H1 (cell line): Measurements from ENCODE around the gene TDRD9. TPM values are rescaled to one million over a fixed set of nuclear protein-coding genes. Genes with fewer than 3 reads are reported as not detected.

Experiments used
- CTCF ChIA-PET: fragments of 300-600 bp; sonication (Branson Sonifier 250); formaldehyde crosslinking; loops from one replicate; lab custom pipeline; 2021; ENCODE audit not compliant: partially characterized antibody; lab: Charles Lee
- POLR2A ChIA-PET: fragments of 300-600 bp; sonication (Branson Sonifier 250); formaldehyde crosslinking; loops from one replicate; lab custom pipeline; 2021; ENCODE audit warnings: inconsistent platforms; ENCODE audit not compliant: partially characterized antibody; lab: Charles Lee
- DNase-seq, 2 experiments: peaks; one replicate each; pipeline versions ENCODE4 v3.0.0 to v3.0.0-alpha.2; 2010 to 2022; ENCODE audit warnings: low spot score in 2 of 2, low read depth in 1 of 2, mixed read lengths in 1 of 2
- FAIRE-seq: peaks from 2 replicates; lab custom pipeline; 2011; peaks lifted over from hg19 to GRCh38; lab: Jason Lieb, UNC
- H2AFZ ChIP-seq: 2 replicates; pipeline ENCODE4 v1.8.1; 2012; ENCODE audit warnings: low read length, inconsistent platforms
- H2AK5ac ChIP-seq: 2 replicates; pipeline ENCODE4 v1.6.1; 2013; ENCODE audit warnings: low read depth, low read length
- H2BK120ac ChIP-seq: replicated peaks from 2 replicates; pipeline ENCODE3; 2013; ENCODE audit warnings: low read depth, low read length, inconsistent platforms
- H2BK12ac ChIP-seq: 2 replicates; pipeline ENCODE4 v1.6.1; 2013; ENCODE audit warnings: low read depth, low read length
- H2BK15ac ChIP-seq: 2 replicates; pipeline ENCODE4 v1.6.1; 2013; ENCODE audit warnings: low read length
- H2BK20ac ChIP-seq: 2 replicates; pipeline ENCODE4 v1.6.1; 2013; ENCODE audit warnings: low read length
- H2BK5ac ChIP-seq: 2 replicates; pipeline ENCODE4 v1.6.1; 2013; ENCODE audit warnings: low read depth, low read length
- H3K14ac ChIP-seq: 2 replicates; pipeline ENCODE4 v1.6.1; 2013; ENCODE audit warnings: inconsistent platforms; ENCODE audit not compliant: insufficient read length
- H3K18ac ChIP-seq: 2 replicates; pipeline ENCODE4 v1.6.1; 2013; ENCODE audit warnings: low read length; ENCODE audit errors: extremely low read depth
- H3K23ac ChIP-seq: 2 replicates; pipeline ENCODE4 v1.6.1; 2013; ENCODE audit warnings: inconsistent platforms; ENCODE audit not compliant: insufficient read length
- H3K23me2 ChIP-seq: 2 replicates; pipeline ENCODE4 v1.6.1; 2013; ENCODE audit warnings: low read depth, low read length
- H3K27ac ChIP-seq: 2 replicates; pipeline ENCODE4 v1.6.1; 2011; ENCODE audit warnings: low read depth, low read length, inconsistent platforms
- H3K27me3 ChIP-seq, 4 experiments: replicated peaks in 1 of 4; 1 replicate in 1 of 4; 2 replicates in 3 of 4; pipeline versions ENCODE4 v1.6.1 to v1.8.1; 2011 to 2013; ENCODE audit warnings: low read length in 3 of 4, mild to moderate bottlenecking in 3 of 4, inconsistent platforms in 2 of 4, mixed read lengths in 2 of 4, moderate library complexity in 1 of 4; ENCODE audit not compliant: control insufficient read depth in 3 of 4, insufficient read depth in 3 of 4; ENCODE audit errors: extremely low read depth in 1 of 4
- H3K36me3 ChIP-seq, 4 experiments: 2 replicates each; pipeline versions ENCODE4 v1.6.1 to v1.8.1; 2011 to 2013; ENCODE audit warnings: mild to moderate bottlenecking in 4 of 4, low read length in 3 of 4, moderate library complexity in 2 of 4, control low read depth in 1 of 4, inconsistent platforms in 1 of 4; ENCODE audit not compliant: insufficient read depth in 4 of 4, control insufficient read depth in 2 of 4
- H3K4ac ChIP-seq: replicated peaks from 2 replicates; pipeline ENCODE3; 2013; ENCODE audit warnings: low read length, low read depth, mixed read lengths, inconsistent platforms; ENCODE audit not compliant: insufficient read length
- H3K4me1 ChIP-seq, 4 experiments: replicated peaks in 1 of 4; 1 replicate in 1 of 4; 2 replicates in 3 of 4; pipeline versions ENCODE4 v1.6.1 to v1.8.1; 2011 to 2013; ENCODE audit warnings: low read length in 3 of 4, inconsistent platforms in 2 of 4, mixed read lengths in 1 of 4; ENCODE audit not compliant: insufficient read depth in 4 of 4, control insufficient read depth in 3 of 4
- H3K4me2 ChIP-seq, 2 experiments: 2 replicates each; pipeline versions ENCODE4 v1.6.1 to v1.8.1; 2011 to 2013; ENCODE audit warnings: low read depth in 2 of 2, low read length in 2 of 2, control low read depth in 1 of 2, inconsistent platforms in 1 of 2, mild to moderate bottlenecking in 1 of 2; ENCODE audit not compliant: insufficient read depth in 1 of 2
- H3K4me3 ChIP-seq, 4 experiments: fragments of 200-600, 300-600 bp in 1 of 4; sonication (generic), shearing (Covaris generic), sonication (Bioruptor Twin) in 1 of 4; 2 replicates each; pipeline versions ENCODE4 v1.5.1 to v1.8.1; 2011 to 2016; ENCODE audit warnings: low read length in 4 of 4, low read depth in 3 of 4, control low read depth in 2 of 4, inconsistent platforms in 2 of 4, mild to moderate bottlenecking in 2 of 4, mixed read lengths in 1 of 4, moderate library complexity in 1 of 4; ENCODE audit not compliant: insufficient read depth in 2 of 4; ENCODE audit errors: extremely low read depth in 1 of 4
- H3K56ac ChIP-seq: replicated peaks from 2 replicates; pipeline ENCODE3; 2013; ENCODE audit warnings: low read depth, mild to moderate bottlenecking, mixed read lengths, low read length, inconsistent platforms; ENCODE audit not compliant: insufficient read length
- H3K79me1 ChIP-seq: 2 replicates; pipeline ENCODE4 v1.6.1; 2013; ENCODE audit warnings: low read depth, low read length, control low read depth
- H3K79me2 ChIP-seq, 2 experiments: 2 replicates each; pipeline versions ENCODE4 v1.6.1 to v1.8.1; 2012 to 2013; ENCODE audit warnings: low read length in 2 of 2, mild to moderate bottlenecking in 2 of 2, inconsistent platforms in 1 of 2; ENCODE audit not compliant: insufficient read depth in 2 of 2, control insufficient read depth in 1 of 2
- H3K9ac ChIP-seq, 4 experiments: replicated peaks in 1 of 4; 1 replicate in 1 of 4; 2 replicates in 3 of 4; pipeline versions ENCODE4 v1.6.1 to v1.8.1; 2011 to 2013; ENCODE audit warnings: low read depth in 3 of 4, low read length in 3 of 4, control low read depth in 2 of 4, mild to moderate bottlenecking in 2 of 4, moderate library complexity in 2 of 4, inconsistent platforms in 1 of 4; ENCODE audit errors: extremely low read depth in 1 of 4
- H3K9me3 ChIP-seq, 2 experiments: 2 replicates each; pipeline versions ENCODE4 v1.6.1 to v1.8.1; 2012 to 2013; ENCODE audit warnings: mild to moderate bottlenecking in 2 of 2, moderate library complexity in 2 of 2, control low read depth in 1 of 2, inconsistent platforms in 1 of 2, low read depth in 1 of 2, low read length in 1 of 2, mixed read lengths in 1 of 2; ENCODE audit not compliant: insufficient read depth in 2 of 2
- H4K20me1 ChIP-seq, 2 experiments: replicated peaks in 1 of 2; 2 replicates each; pipeline versions ENCODE3 to v1.8.1; 2011 to 2013; ENCODE audit warnings: inconsistent platforms in 2 of 2, low read length in 2 of 2, mild to moderate bottlenecking in 1 of 2; ENCODE audit not compliant: insufficient read depth in 2 of 2, control insufficient read depth in 1 of 2
- H4K5ac ChIP-seq: 2 replicates; pipeline ENCODE4 v1.6.1; 2013; ENCODE audit warnings: low read length, low read depth, mixed read lengths, inconsistent platforms; ENCODE audit not compliant: insufficient read length
- H4K8ac ChIP-seq: 2 replicates; pipeline ENCODE4 v1.8.0; 2013; ENCODE audit warnings: mild to moderate bottlenecking, moderate library complexity, low read length, inconsistent platforms; ENCODE audit not compliant: insufficient read depth; ENCODE audit errors: extremely low read depth
- H4K91ac ChIP-seq: replicated peaks from 2 replicates; pipeline ENCODE3; 2013; ENCODE audit warnings: low read length, mixed read lengths, inconsistent platforms; ENCODE audit not compliant: insufficient read length
- BRCA1 ChIP-seq: IDR thresholded peaks from 2 replicates; pipeline ENCODE4 v1.6.1; 2012; ENCODE audit warnings: low read depth, low read length, improper control_type of control experiment
- EZH2 ChIP-seq: fragments of 200-600 bp; sonication (generic); IDR thresholded peaks from 2 replicates; pipeline ENCODE4 v1.7.1; 2012; ENCODE audit warnings: low read depth, mild to moderate bottlenecking, moderate library complexity, low read length, inconsistent platforms; ENCODE audit not compliant: severe bottlenecking
- HDAC2 ChIP-seq, 2 experiments: fragments of 300-600 bp in 1 of 2; sonication (generic) in 1 of 2; IDR thresholded peaks; 2 replicates each; pipeline ENCODE4 v1.6.1; 2011 to 2012; ENCODE audit warnings: low read depth in 2 of 2, low read length in 2 of 2, mild to moderate bottlenecking in 2 of 2, moderate library complexity in 2 of 2, borderline replicate concordance in 1 of 2, inconsistent platforms in 1 of 2
- KDM5A ChIP-seq: fragments of 200-600 bp; IDR thresholded peaks from 2 replicates; pipeline ENCODE4 v1.7.1; 2012; ENCODE audit warnings: mild to moderate bottlenecking, low read length, inconsistent platforms, mixed read lengths
- RAD21 ChIP-seq, 2 experiments: IDR thresholded peaks in 1 of 2; conservative IDR thresholded peaks in 1 of 2; 2 replicates each; pipeline ENCODE4 v1.6.1; 2011; ENCODE audit warnings: low read depth in 2 of 2, low read length in 2 of 2, improper control_type of control experiment in 1 of 2, inconsistent platforms in 1 of 2, mild to moderate bottlenecking in 1 of 2, moderate library complexity in 1 of 2
- RBBP5 ChIP-seq: IDR thresholded peaks from 2 replicates; pipeline ENCODE4 v1.7.1; 2012; ENCODE audit warnings: low read depth, mild to moderate bottlenecking, inconsistent platforms, low read length, moderate library complexity, borderline replicate concordance
- RNF2 ChIP-seq: fragments of 200-900, 300-1000 bp; sonication (generic); IDR thresholded peaks from 2 replicates; pipeline ENCODE4 v1.7.1; 2016; ENCODE audit warnings: borderline replicate concordance, low read depth, mild to moderate bottlenecking, antibody characterized with exemption, low read length; ENCODE audit not compliant: poor library complexity, severe bottlenecking; ENCODE audit errors: missing control alignments
- SP1 ChIP-seq: IDR thresholded peaks from 2 replicates; pipeline ENCODE4 v1.6.1; 2011; ENCODE audit warnings: low read depth, low read length
- TAF1 ChIP-seq: IDR thresholded peaks from 2 replicates; pipeline ENCODE4 v1.6.1; 2011; ENCODE audit warnings: mild to moderate bottlenecking, low read depth, low read length
- ZNF274 ChIP-seq: IDR thresholded peaks from 2 replicates; pipeline ENCODE4 v1.7.0; 2012; ENCODE audit warnings: low read length, borderline replicate concordance; ENCODE audit errors: extremely low read depth
- WGBS, 2 experiments: shearing (Covaris generic) in 1 of 2; methylation state at CpG; one replicate each; pipeline versions ENCODE4 v1.1.6 to v1.1.7; 2013 to 2015; ENCODE audit warnings: low lambda C conversion rate in 2 of 2, mixed read lengths in 2 of 2, inconsistent platforms in 1 of 2, low coverage in 1 of 2, missing lambda C conversion rate in 1 of 2; ENCODE audit not compliant: insufficient replicate concordance in 2 of 2, insufficient coverage in 1 of 2, insufficient read length in 1 of 2; ENCODE audit errors: extremely low coverage in 1 of 2, missing lambda C conversion rate in 1 of 2; 5-methylcytosine and 5-hydroxymethylcytosine counted together
- polyA plus RNA-seq, 7 experiments: library from polyadenylated mRNA; depleted of rRNA in 3 of 7; stranded (reverse) in 5 of 7; unstranded in 2 of 7; fragments of >200 nt in 5 of 7; fragments of 200-250 nt in 2 of 7; gene quantifications; 1 replicate in 5 of 7; 2 replicates in 1 of 7; 4 replicates in 1 of 7; pipeline versions ENCODE4 v1.2.1 to v1.2.3, GENCODE V29; 2011 to 2013; ENCODE audit warnings: missing spikeins in 2 of 7, mixed read lengths in 2 of 7
- total RNA-seq: library from RNA; stranded (reverse); fragmentation: NEBNext Ultra II Directional; extraction: Animal tissue kit (Norgen Biotek cat#: 25700); gene quantifications from 2 replicates; pipeline ENCODE4 v1.2.1, GENCODE V29; 2021

Gene TDRD9
- total and polyA plus RNA-seq, 2 of the 8 experiments (the other 6 are each of a cell fraction or from before 2014, with no cell fraction given) = not detected

DNA sequence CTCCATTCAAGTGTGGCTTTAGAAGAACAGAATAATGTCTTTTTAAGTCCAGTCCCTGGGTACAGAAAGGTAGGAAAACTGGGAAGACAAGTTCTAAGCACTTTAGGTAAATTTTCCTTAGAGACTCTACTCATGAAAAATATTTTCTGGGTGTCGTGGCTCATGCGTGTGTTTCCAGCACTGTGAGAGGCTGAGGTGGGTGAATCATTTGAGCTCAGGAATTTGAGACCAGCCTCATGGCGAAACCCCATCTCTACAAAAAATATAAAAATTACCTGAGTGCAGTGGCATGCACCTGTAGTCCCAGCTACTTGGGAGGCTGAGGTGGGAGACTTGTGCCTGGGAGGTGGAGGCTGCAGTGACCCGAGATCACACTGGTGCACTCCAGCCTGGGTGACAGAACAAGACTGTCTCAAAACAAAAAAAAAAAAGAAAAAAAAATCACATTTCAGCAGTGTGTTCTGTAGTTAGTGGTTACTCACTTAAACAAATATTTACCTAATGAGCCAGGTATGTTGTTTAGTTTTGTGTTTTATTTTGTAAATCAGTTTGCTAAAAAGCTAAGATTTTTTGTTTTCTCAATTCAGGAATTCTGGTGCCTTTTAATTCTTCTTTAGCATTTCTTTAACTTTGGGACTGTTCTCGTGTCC lies 66.4 kb downstream of the TDRD9 start:
- FAIRE-seq (no peak), DNase-seq (no peak)
- ChIA-PET POLR2A (interaction anchor here (1.2 kb wide), 1 partner anchor 85 kb away, joined by 3 read pairs; no protein-coding TSS in a partner anchor), CTCF (interaction anchor here (0.6 to 2.9 kb wide), 10 partner anchors 10 to 188 kb away, joined by 3 to 11 read pairs (median 4); no protein-coding TSS in a partner anchor)
- no peak overlapping the region for H4K8ac ChIP-seq
- H3K23me2 ChIP-seq = no peaks in the 10 kb centered on the region
- H2BK12ac ChIP-seq = no peak overlapping the region
- no peak overlapping the region for H3K23ac ChIP-seq
- no peaks in the 10 kb centered on the region for H3K79me1 ChIP-seq
- no peak overlapping the region for H4K5ac ChIP-seq
- no peak overlapping the region for H2BK120ac ChIP-seq
- no peak overlapping the region for H2BK5ac ChIP-seq
- H3K56ac ChIP-seq = no peak overlapping the region
- H3K36me3 ChIP-seq = no peaks in the 10 kb centered on the region
- H3K14ac ChIP-seq = no peak overlapping the region
- no peak overlapping the region for H3K4me3 ChIP-seq
- H2AK5ac ChIP-seq = no peak overlapping the region
- H2BK20ac ChIP-seq = no peak overlapping the region
- no peak overlapping the region for H3K4ac ChIP-seq
- H4K20me1 ChIP-seq = no peaks in the 10 kb centered on the region
- H3K4me2 ChIP-seq = no peak overlapping the region
- H3K4me1 ChIP-seq = no peaks in the 10 kb centered on the region
- no peak overlapping the region for H3K18ac ChIP-seq
- 84% methylated on average over 5 of the region's 5 CpGs; no CpG with 5 or more reads in 1 of the 2 experiments for WGBS, 2 experiments
- no peaks in the 10 kb centered on the region; a peak in 1 of 7 replicates for H3K27me3 ChIP-seq
- H3K9ac ChIP-seq = no peak overlapping the region
- no peak overlapping the region for H2BK15ac ChIP-seq
- H4K91ac ChIP-seq = no peak overlapping the region
- no peaks in the 10 kb centered on the region for H3K79me2 ChIP-seq
- peak overlapping the region; percentile 26; the same call in 1 of the 2 replicates for H2AFZ ChIP-seq
- H3K27ac ChIP-seq = no peak overlapping the region
- H3K9me3 ChIP-seq = 0 out of 4 replicates have a peak, but pooled peaks cover 4 to 5% of the 10 kb centered on the region in 2 experiments
- TF ChIP-seq SP1 (no peak), HDAC2 (IDR thresholded peaks at IDR 0.05; ENCODE audit: borderline replicate concordance in 1 of 2, low read depth in 2 of 2, low read length in 2 of 2) (no peak), TAF1 (no peak), KDM5A (no peak), EZH2 (no peak), RBBP5 (no peak), RAD21 (IDR thresholded peaks at IDR 0.05 in 1 of 2, conservative IDR thresholded peaks at IDR 0.05 in 1 of 2; ENCODE audit: low read depth in 2 of 2, low read length in 2 of 2) (no peak), RNF2 (no peak), ZNF274 (no peak), BRCA1 (no peak)
